Gastrocnemius medialis (tissue), 4 donors: Measurements from ENCODE around the gene LRRC8A.

ENCODE experiments used
- CTCF ChIP-seq, 5 experiments: fragments of 450-650 bp in 3 of 5; fragments of 200-600 bp in 2 of 5; sonication (generic) in 2 of 5; IDR thresholded peaks in 4 of 5; conservative IDR thresholded peaks in 1 of 5; 1 replicate in 4 of 5; 2 replicates in 1 of 5; pipeline ENCODE4 v1.5.1; 2016 to 2019; ENCODE audit warnings: antibody characterized with exemption in 5 of 5, mild to moderate bottlenecking in 3 of 5, moderate library complexity in 3 of 5
- POLR2A ChIP-seq, 2 donors: fragments of 450-650 bp; IDR thresholded peaks; one replicate each; pipeline ENCODE4 v1.6.1; 2017; ENCODE audit warnings: antibody characterized with exemption in 2 of 2, mild to moderate bottlenecking in 2 of 2, moderate library complexity in 2 of 2

- TF ChIP-seq CTCF (IDR thresholded peaks at IDR 0.05 in 4 of 5, conservative IDR thresholded peaks at IDR 0.05 in 1 of 5) (no peak), POLR2A (IDR thresholded peaks at IDR 0.05) (no peak)
Measured at GRCh38 chr9:128910906-128911305, 29.0 kb downstream of the LRRC8A start.
